SK-N-SH treated with all-trans-retinoic acid at 6 μM for 48 hours (cell line): Measurements from ENCODE around the gene CKMT2.

ENCODE experiments used
- ATAC-seq: fragments of 200-7000 bp; cut with Tn5 transposase; 3 replicates; pipeline ENCODE4 v1.9.1; 2020; ENCODE audit warnings: mild to moderate bottlenecking, moderate library complexity
- ARNTL ChIP-seq: fragments of 450-650 bp; formaldehyde crosslinking; IDR thresholded peaks from 2 replicates; pipeline ENCODE4 v1.5.0; 2020; ENCODE audit warnings: low read depth, mild to moderate bottlenecking, moderate library complexity, borderline replicate concordance
- BACH2 ChIP-seq: fragments of 250-450 bp; sonication (Bioruptor Pico); IDR thresholded peaks from 2 replicates; pipeline ENCODE4 v1.9.0; 2021; ENCODE audit warnings: mild to moderate bottlenecking, borderline replicate concordance
- CSDC2 ChIP-seq: fragments of 250-450 bp; sonication (Bioruptor Pico); IDR thresholded peaks from 2 replicates; pipeline ENCODE4 v1.5.0; 2020; ENCODE audit warnings: mild to moderate bottlenecking, moderate library complexity
- ESRRG ChIP-seq: fragments of 250-450 bp; sonication (Bioruptor Pico); IDR thresholded peaks from 2 replicates; pipeline ENCODE4 v1.6.1; 2021; ENCODE audit warnings: mild to moderate bottlenecking
- GLIS3 ChIP-seq: fragments of 250-450 bp; sonication (Bioruptor Pico); IDR thresholded peaks from 2 replicates; pipeline ENCODE4 v1.5.0; 2020; ENCODE audit warnings: mild to moderate bottlenecking, moderate library complexity
- ISL1 ChIP-seq: fragments of 250-450 bp; sonication (Bioruptor Pico); IDR thresholded peaks from 2 replicates; pipeline ENCODE4 v2.1.2; 2022; ENCODE audit warnings: mild to moderate bottlenecking, moderate library complexity
- OSR1 ChIP-seq: fragments of 250-450 bp; sonication (Bioruptor Pico); IDR thresholded peaks from 2 replicates; pipeline ENCODE4 v1.8.0; 2022; ENCODE audit warnings: moderate library complexity, mild to moderate bottlenecking, inconsistent platforms
- PPARA ChIP-seq: fragments of 250-450 bp; sonication (Bioruptor Pico); IDR thresholded peaks from 2 replicates; pipeline ENCODE4 v1.5.0; 2020; ENCODE audit warnings: mild to moderate bottlenecking, borderline replicate concordance
- RARB ChIP-seq: fragments of 250-450 bp; sonication (Bioruptor Pico); IDR thresholded peaks from 2 replicates; pipeline ENCODE4 v1.8.0; 2021; ENCODE audit warnings: mild to moderate bottlenecking, moderate library complexity
- SNAI2 ChIP-seq: fragments of 250-450 bp; sonication (Bioruptor Pico); IDR thresholded peaks from 2 replicates; pipeline ENCODE4 v1.5.0; 2020; ENCODE audit warnings: mild to moderate bottlenecking, moderate library complexity
- TCF4 ChIP-seq: fragments of 250-450 bp; sonication (Bioruptor Pico); IDR thresholded peaks from 2 replicates; pipeline ENCODE4 v1.8.0; 2021; ENCODE audit warnings: mild to moderate bottlenecking, moderate library complexity, borderline replicate concordance
- TOX ChIP-seq: fragments of 250-450 bp; sonication (Bioruptor Pico); IDR thresholded peaks from 2 replicates; pipeline ENCODE4 v1.8.0; 2021; ENCODE audit warnings: mild to moderate bottlenecking, moderate library complexity, borderline replicate concordance
- ZC3H10 ChIP-seq: fragments of 250-450 bp; sonication (Bioruptor Pico); IDR thresholded peaks from 2 replicates; pipeline ENCODE4 v1.5.1; 2021; ENCODE audit warnings: mild to moderate bottlenecking, moderate library complexity
- ZFP3 ChIP-seq: fragments of 250-450 bp; sonication (Bioruptor Pico); IDR thresholded peaks from 2 replicates; pipeline ENCODE4 v1.5.0; 2020; ENCODE audit warnings: mild to moderate bottlenecking, moderate library complexity
- ZFP30 ChIP-seq: fragments of 450-650 bp; formaldehyde crosslinking; IDR thresholded peaks from 2 replicates; pipeline ENCODE4 v1.5.0; 2022; ENCODE audit warnings: mild to moderate bottlenecking, moderate library complexity
- ZNF565 ChIP-seq: fragments of 450-650 bp; formaldehyde crosslinking; conservative IDR thresholded peaks from 2 replicates; pipeline ENCODE4 v1.5.0; 2020; ENCODE audit warnings: low read depth, mild to moderate bottlenecking, moderate library complexity
- ZNF70 ChIP-seq: fragments of 450-650 bp; formaldehyde crosslinking; IDR thresholded peaks from 2 replicates; pipeline ENCODE4 v1.5.0; 2020; ENCODE audit warnings: mild to moderate bottlenecking, moderate library complexity
- ZNF8 ChIP-seq: fragments of 450-650 bp; formaldehyde crosslinking; IDR thresholded peaks from 2 replicates; pipeline ENCODE4 v1.5.0; 2020; ENCODE audit warnings: mild to moderate bottlenecking, moderate library complexity
- TF ChIP-seq, protein P1 (sequence below): fragments of 250-450 bp; sonication (Bioruptor Pico); IDR thresholded peaks from 2 replicates; pipeline ENCODE4 v1.5.1; 2021; ENCODE audit warnings: mild to moderate bottlenecking, moderate library complexity
- TF ChIP-seq, protein P2 (sequence below): fragments of 250-450 bp; sonication (Bioruptor Pico); IDR thresholded peaks from 2 replicates; pipeline ENCODE4 v1.5.0; 2020; ENCODE audit warnings: mild to moderate bottlenecking, moderate library complexity
- TF ChIP-seq, protein P3 (sequence below): fragments of 250-450 bp; sonication (Bioruptor Pico); IDR thresholded peaks from 2 replicates; pipeline ENCODE4 v1.8.0; 2020; ENCODE audit warnings: mild to moderate bottlenecking, moderate library complexity, borderline replicate concordance
- TF ChIP-seq, protein P4 (sequence below): fragments of 250-450 bp; sonication (Bioruptor Pico); IDR thresholded peaks from 2 replicates; pipeline ENCODE4 v1.8.0; 2021; ENCODE audit warnings: low read depth, mild to moderate bottlenecking, moderate library complexity, borderline replicate concordance

The CKMT2 gene

DNA sequence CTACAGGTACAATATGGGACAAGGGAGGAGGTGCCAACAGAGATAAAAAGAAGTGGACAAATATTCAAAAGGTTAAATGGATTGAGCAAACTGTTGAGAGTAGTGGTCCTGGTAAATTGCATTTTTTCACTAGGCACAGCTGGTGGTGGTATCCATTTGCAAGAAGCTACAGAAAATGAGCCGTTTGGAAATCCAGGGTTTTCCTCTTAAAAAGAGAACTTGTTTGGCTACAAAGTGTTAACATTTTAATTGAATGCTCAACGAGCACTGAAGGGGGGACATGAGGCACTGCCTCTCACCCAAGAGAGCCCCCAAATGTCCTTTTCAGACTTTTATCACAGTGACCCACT lies 67.8 kb downstream of the CKMT2 start:
- TF ChIP-seq, protein P1, sequence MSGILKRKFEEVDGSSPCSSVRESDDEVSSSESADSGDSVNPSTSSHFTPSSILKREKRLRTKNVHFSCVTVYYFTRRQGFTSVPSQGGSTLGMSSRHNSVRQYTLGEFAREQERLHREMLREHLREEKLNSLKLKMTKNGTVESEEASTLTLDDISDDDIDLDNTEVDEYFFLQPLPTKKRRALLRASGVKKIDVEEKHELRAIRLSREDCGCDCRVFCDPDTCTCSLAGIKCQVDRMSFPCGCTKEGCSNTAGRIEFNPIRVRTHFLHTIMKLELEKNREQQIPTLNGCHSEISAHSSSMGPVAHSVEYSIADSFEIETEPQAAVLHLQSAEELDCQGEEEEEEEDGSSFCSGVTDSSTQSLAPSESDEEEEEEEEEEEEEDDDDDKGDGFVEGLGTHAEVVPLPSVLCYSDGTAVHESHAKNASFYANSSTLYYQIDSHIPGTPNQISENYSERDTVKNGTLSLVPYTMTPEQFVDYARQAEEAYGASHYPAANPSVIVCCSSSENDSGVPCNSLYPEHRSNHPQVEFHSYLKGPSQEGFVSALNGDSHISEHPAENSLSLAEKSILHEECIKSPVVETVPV (CRISPR knock-in tag): no peak
- no peak for ATAC-seq

DNA sequence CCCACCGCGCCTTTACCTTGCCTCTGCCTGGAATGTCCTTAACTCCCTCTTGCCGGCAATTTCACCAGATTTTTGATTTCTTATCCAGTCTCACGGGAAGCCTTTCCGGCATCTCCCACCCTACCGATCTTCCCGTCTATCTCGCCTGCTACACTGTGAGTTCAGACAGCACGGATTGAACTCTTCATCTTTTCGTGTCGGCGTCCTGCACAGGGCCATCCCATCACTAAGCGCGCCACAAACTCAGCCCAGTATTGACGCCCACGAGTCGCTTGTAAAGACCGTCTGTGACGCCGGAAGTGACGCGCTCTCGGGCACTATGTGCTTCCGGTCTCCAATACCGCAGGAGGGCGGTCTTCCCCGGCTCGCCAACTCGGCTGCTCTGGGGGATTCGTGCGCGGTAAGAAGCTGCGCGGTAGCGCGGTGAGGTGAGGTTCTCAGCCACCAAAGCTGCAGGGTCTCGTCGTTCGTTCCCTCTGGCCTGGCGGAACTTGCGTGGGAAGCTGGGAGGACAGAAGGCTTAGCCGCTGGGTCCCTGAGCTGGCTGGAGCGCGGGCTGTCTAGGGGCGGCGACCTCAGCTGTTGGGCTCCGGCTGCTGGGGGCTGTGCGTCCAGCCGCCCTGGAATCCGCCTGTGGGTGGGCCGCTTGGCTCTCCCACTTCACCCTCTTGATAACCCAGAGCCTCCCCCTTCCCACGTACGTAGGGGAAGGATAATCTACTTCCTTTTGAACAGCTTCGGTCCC lies 68.3 kb downstream of the CKMT2 start, which contains the start of gene ZCCHC9:
Gene ZCCHC9 (plus strand): TSS at position 317 of the 745 bp plus-strand sequence. CDS start 3,171 bp downstream, outside the sequence.
- peak; percentile 93 for ATAC-seq
- no peak for TF ChIP-seq ZC3H10 (CRISPR knock-in tag)
- no peak for TF ChIP-seq ZNF70 (CRISPR knock-in tag)
- TF ChIP-seq ESRRG (CRISPR knock-in tag): no peak
- TF ChIP-seq ZNF565 (CRISPR knock-in tag): no peak; the same call in 1 of the 2 replicates
- TF ChIP-seq ARNTL (CRISPR knock-in tag): no peak
- TF ChIP-seq SNAI2: no peak
- TF ChIP-seq, protein P1 (CRISPR knock-in tag): no peak
- TF ChIP-seq TOX (CRISPR knock-in tag): no peak
- TF ChIP-seq ZFP3 (CRISPR knock-in tag): no peak
- TF ChIP-seq CSDC2 (CRISPR knock-in tag): no peak
- TF ChIP-seq OSR1 (CRISPR knock-in tag): no peak
- no peak for TF ChIP-seq ZFP30 (CRISPR knock-in tag)

DNA sequence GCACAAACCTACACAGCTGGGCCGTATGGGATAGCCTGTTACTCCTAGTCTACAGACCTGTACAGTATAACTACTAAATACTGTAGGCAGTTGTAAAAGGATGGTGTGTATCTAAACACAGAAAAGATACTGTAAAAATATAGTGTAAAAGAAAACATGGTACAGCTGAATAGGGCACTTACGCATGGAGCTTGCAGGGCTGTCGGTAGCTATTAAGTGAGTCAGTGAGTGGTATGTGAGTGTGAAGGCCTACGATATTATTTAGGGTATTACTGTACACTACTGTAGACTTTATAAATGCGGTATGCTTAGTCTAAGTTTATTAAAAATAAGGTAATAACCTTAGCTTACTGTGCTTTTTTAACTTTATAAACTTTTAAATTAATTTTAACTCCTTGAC lies 69.5 kb downstream of the CKMT2 start:
- TF ChIP-seq BACH2 (no peak), TOX (CRISPR knock-in tag) (no peak), ZFP30 (CRISPR knock-in tag) (no peak), ISL1 (CRISPR knock-in tag) (no peak), SNAI2 (no peak), ARNTL (CRISPR knock-in tag) (no peak), CSDC2 (CRISPR knock-in tag) (no peak)
- TF ChIP-seq, all 23 proteins: peak for 0
- ATAC-seq: peak; percentile 1; the same call in 1 of the 3 replicates

DNA sequence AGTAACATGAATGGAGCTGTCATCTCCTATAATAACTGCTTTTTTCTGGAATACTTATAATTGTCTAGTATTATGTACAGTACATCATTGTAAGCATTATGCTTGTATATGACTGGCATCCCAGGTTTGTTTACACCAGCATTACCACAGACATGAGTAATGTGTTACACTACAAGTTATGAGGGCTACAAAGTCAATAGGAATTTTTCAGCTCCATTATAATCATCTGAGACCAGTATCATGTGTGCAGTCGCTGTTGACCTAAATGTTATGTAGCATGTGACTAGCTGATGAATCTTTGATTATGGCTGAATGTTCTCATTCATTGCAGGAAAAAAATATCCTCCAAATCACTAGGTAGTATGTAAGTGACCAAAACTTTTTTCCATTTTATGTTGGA lies 70.4 kb downstream of the CKMT2 start:
- ATAC-seq: no peak
- TF ChIP-seq, protein P1 (CRISPR knock-in tag): no peak
- TF ChIP-seq, protein P2, sequence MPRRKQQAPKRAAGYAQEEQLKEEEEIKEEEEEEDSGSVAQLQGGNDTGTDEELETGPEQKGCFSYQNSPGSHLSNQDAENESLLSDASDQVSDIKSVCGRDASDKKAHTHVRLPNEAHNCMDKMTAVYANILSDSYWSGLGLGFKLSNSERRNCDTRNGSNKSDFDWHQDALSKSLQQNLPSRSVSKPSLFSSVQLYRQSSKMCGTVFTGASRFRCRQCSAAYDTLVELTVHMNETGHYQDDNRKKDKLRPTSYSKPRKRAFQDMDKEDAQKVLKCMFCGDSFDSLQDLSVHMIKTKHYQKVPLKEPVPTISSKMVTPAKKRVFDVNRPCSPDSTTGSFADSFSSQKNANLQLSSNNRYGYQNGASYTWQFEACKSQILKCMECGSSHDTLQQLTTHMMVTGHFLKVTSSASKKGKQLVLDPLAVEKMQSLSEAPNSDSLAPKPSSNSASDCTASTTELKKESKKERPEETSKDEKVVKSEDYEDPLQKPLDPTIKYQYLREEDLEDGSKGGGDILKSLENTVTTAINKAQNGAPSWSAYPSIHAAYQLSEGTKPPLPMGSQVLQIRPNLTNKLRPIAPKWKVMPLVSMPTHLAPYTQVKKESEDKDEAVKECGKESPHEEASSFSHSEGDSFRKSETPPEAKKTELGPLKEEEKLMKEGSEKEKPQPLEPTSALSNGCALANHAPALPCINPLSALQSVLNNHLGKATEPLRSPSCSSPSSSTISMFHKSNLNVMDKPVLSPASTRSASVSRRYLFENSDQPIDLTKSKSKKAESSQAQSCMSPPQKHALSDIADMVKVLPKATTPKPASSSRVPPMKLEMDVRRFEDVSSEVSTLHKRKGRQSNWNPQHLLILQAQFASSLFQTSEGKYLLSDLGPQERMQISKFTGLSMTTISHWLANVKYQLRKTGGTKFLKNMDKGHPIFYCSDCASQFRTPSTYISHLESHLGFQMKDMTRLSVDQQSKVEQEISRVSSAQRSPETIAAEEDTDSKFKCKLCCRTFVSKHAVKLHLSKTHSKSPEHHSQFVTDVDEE (CRISPR knock-in tag): no peak
- TF ChIP-seq ZC3H10 (CRISPR knock-in tag): no peak
- no peak for TF ChIP-seq PPARA (CRISPR knock-in tag)
- no peak for TF ChIP-seq ZNF8 (CRISPR knock-in tag)
- TF ChIP-seq, protein P3, sequence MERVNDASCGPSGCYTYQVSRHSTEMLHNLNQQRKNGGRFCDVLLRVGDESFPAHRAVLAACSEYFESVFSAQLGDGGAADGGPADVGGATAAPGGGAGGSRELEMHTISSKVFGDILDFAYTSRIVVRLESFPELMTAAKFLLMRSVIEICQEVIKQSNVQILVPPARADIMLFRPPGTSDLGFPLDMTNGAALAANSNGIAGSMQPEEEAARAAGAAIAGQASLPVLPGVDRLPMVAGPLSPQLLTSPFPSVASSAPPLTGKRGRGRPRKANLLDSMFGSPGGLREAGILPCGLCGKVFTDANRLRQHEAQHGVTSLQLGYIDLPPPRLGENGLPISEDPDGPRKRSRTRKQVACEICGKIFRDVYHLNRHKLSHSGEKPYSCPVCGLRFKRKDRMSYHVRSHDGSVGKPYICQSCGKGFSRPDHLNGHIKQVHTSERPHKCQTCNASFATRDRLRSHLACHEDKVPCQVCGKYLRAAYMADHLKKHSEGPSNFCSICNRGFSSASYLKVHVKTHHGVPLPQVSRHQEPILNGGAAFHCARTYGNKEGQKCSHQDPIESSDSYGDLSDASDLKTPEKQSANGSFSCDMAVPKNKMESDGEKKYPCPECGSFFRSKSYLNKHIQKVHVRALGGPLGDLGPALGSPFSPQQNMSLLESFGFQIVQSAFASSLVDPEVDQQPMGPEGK (CRISPR knock-in tag): no peak
- no peak for TF ChIP-seq GLIS3
- TF ChIP-seq RARB: no peak
- TF ChIP-seq BACH2: no peak
- no peak for TF ChIP-seq ZNF70 (CRISPR knock-in tag)
- TF ChIP-seq TCF4 (CRISPR knock-in tag): no peak
- TF ChIP-seq, protein P4, sequence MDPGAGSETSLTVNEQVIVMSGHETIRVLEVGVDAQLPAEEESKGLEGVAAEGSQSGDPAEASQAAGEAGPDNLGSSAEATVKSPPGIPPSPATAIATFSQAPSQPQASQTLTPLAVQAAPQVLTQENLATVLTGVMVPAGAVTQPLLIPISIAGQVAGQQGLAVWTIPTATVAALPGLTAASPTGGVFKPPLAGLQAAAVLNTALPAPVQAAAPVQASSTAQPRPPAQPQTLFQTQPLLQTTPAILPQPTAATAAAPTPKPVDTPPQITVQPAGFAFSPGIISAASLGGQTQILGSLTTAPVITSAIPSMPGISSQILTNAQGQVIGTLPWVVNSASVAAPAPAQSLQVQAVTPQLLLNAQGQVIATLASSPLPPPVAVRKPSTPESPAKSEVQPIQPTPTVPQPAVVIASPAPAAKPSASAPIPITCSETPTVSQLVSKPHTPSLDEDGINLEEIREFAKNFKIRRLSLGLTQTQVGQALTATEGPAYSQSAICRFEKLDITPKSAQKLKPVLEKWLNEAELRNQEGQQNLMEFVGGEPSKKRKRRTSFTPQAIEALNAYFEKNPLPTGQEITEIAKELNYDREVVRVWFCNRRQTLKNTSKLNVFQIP (CRISPR knock-in tag): no peak
- no peak for TF ChIP-seq ZFP3 (CRISPR knock-in tag)
- TF ChIP-seq ZNF565 (CRISPR knock-in tag): no peak
- no peak for TF ChIP-seq CSDC2 (CRISPR knock-in tag)
- TF ChIP-seq, all 23 proteins: peak for 0
